Stomach (tissue), 19 donors: ENCODE measurements around the gene SPATA31A3. TPM values are rescaled to one million over a fixed set of nuclear protein-coding genes. Genes with fewer than 3 reads are reported as not detected.
"Not testable (repeated sequence)": the region's sequence is repeated elsewhere in the genome, so short reads cannot be mapped to it uniquely, and the experiment has no call there.

Source experiments
- DNase-seq, 2 donors: peaks; one replicate each; pipeline versions ENCODE4 v3.0.0 to v3.0.0-alpha.2; 2013 to 2019
- H3K27ac ChIP-seq, 5 donors: fragments of 200-600 bp in 4 of 5; sonication (generic) in 4 of 5; one replicate each; pipeline ENCODE4 v1.5.1; 2013 to 2019; ENCODE audit warnings: mild to moderate bottlenecking in 1 of 5, moderate library complexity in 1 of 5
- H3K27me3 ChIP-seq, 3 donors: fragments of 200-600 bp; sonication (generic); one replicate each; pipeline ENCODE4 v1.5.1; 2017 to 2019; ENCODE audit warnings: mixed run types in 1 of 3
- H3K36me3 ChIP-seq, 4 donors: fragments of 200-600 bp; sonication (generic); 1 replicate in 3 of 4; 2 replicates in 1 of 4; pipeline ENCODE4 v1.5.1; 2016 to 2019
- H3K4me1 ChIP-seq, 4 donors: fragments of 200-600 bp; sonication (generic); one replicate each; pipeline ENCODE4 v1.5.1; 2016 to 2019
- H3K4me3 ChIP-seq, 4 donors: fragments of 200-600 bp; sonication (generic) in 3 of 4; one replicate each; pipeline ENCODE4 v1.5.1; 2016 to 2019; ENCODE audit warnings: mild to moderate bottlenecking in 1 of 4
- H3K9me3 ChIP-seq, 4 donors: fragments of 200-600 bp; sonication (generic); one replicate each; pipeline ENCODE4 v1.5.1; 2016 to 2019
- WGBS, 5 donors: extraction: QIAGEN DNeasy Blood & Tissue Kit in 3 of 5; methylation state at CpG; one replicate each; pipeline versions ENCODE4 v1.1.5 to v1.1.7; 2013 to 2018; 5-methylcytosine and 5-hydroxymethylcytosine counted together
- intact Hi-C: fragments of 100-400 bp; cut with DNase I; formaldehyde crosslinking; loops from one replicate; pipeline ENCODE4 v1.15.1; 2023; ENCODE audit warnings: low total_unique reads
- long read RNA-seq, 10 donors: transcript quantifications; one replicate each; lab custom pipeline, GENCODE V29; 2026
- polyA plus RNA-seq, 3 donors: library from polyadenylated mRNA; stranded (reverse); fragments of 200-250 nt; gene quantifications; one replicate each; pipeline ENCODE4 v1.2.3, GENCODE V29; 2013
- small RNA-seq, 4 donors: library from RNA; depleted of rRNA; stranded (forward); fragments of <200 nt; gene quantifications; one replicate each; pipeline ENCODE3, GENCODE V24; 2016
- total RNA-seq, 5 donors: library from RNA; depleted of rRNA; stranded (reverse); fragments of >200 nt; gene quantifications; one replicate each; pipeline versions ENCODE4 v1.1.0 to v1.2.3, GENCODE V29; 2014 to 2016
- donor health status: healthy with polysubstance abuse.
- donor health status: Bipolar disorder and iron deficiency.
- donor health status: healthy.

SPATA31A3 gene
- not detected for total RNA-seq
- not detected for polyA plus RNA-seq
- long read RNA-seq, donor 1: 0 reads
- long read RNA-seq, donor 2: 0 reads
- long read RNA-seq, donor 3: 0 reads
- long read RNA-seq, donor 4: 0 reads
- long read RNA-seq, donor 5: 0 reads
- long read RNA-seq, donor 6: 0 reads
- long read RNA-seq, donor 7: 0 reads
- long read RNA-seq, donor 8: 0 reads
- long read RNA-seq, donor 9: 0 reads
- long read RNA-seq, donor 10: 0 reads

DNA sequence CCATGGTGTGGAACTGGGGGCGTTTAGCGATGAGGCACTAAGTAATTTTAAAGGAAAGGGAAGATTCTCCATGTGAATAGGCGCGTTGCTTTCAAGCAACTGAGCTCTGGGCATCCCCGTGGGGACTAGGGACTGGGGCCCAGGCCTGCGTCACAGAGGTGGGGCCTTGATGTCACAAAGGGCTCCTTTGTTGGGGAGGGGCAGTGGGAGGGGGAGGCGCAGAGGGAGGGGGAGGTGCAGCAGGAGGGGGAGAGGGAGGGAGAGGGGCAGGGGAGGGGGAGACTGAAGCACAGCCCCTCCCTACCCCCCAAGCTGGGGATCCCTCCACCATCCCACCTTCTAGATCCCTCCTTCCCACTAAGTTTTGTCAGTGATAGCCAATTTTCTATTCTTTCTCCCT lies at the start of gene SPATA31A3:
SPATA31A3 (minus strand) TSS at position 101 of the 400 bp plus-strand sequence; CDS start at position 72, 29 bp downstream.
- H3K9me3 ChIP-seq, H3K36me3 ChIP-seq, H3K27me3 ChIP-seq, H3K27ac ChIP-seq, DNase-seq, intact Hi-C loops, H3K4me1 ChIP-seq, H3K4me3 ChIP-seq: not testable (repeated sequence)
- no CpG with 5 or more reads among the region's 7 CpGs for WGBS, 5 donors

- 94 to 99% (median 95%) methylated on average over 9 to 11 of the region's 11 CpGs for WGBS, 5 donors
- H3K27ac ChIP-seq, H3K4me3 ChIP-seq, intact Hi-C loops, H3K36me3 ChIP-seq, DNase-seq, H3K27me3 ChIP-seq, H3K9me3 ChIP-seq, H3K4me1 ChIP-seq: not testable (repeated sequence)
Observed at GRCh38 chr9:66952576-66952975, 39.8 kb downstream of the SPATA31A3 start.

GRCh38 chr9:66942400-66943155 lies 49.8 kb downstream of the SPATA31A3 start:
- intact Hi-C loops, H3K27ac ChIP-seq, H3K27me3 ChIP-seq, H3K4me1 ChIP-seq, H3K4me3 ChIP-seq, H3K9me3 ChIP-seq, H3K36me3 ChIP-seq: not testable (repeated sequence)
- DNase-seq: peak in 1 of 2 donors; percentile 35
- WGBS, 5 donors: 35 to 49% (median 41%) methylated on average over 4 to 5 of the region's 5 CpGs

- H3K9me3 ChIP-seq, H3K4me1 ChIP-seq, H3K36me3 ChIP-seq, H3K27me3 ChIP-seq, DNase-seq, intact Hi-C loops, H3K27ac ChIP-seq, H3K4me3 ChIP-seq: not testable (repeated sequence)
- WGBS, 5 donors: 46 to 75% (median 56%) methylated on average over 1 of the region's 2 CpGs
Observed at GRCh38 chr9:66939878-66940830, 52.2 kb downstream of the SPATA31A3 start.

DNA sequence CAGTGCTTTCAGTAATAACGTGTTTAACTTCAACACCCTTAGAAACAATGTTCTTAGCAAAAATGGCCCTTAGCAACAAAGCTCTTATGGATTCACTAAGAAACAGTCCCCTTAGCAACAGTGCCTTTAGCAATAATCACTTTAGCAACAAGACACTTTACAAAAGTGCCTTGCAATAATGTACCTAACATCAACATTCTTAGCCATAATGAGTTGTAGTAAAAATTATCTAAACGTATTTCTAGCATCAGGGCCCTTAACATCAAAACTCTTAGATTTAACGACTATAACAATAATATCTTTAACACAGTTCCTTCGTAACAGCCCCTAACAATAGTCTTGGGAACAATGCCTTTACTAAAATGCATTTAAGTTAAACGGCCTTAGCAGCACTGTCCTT lies 54.0 kb downstream of the SPATA31A3 start:
- intact Hi-C loops, H3K36me3 ChIP-seq, H3K4me3 ChIP-seq, H3K9me3 ChIP-seq, DNase-seq, H3K4me1 ChIP-seq, H3K27ac ChIP-seq, H3K27me3 ChIP-seq: not testable (repeated sequence)
- 72 to 84% (median 81%) methylated on average over 4 to 5 of the region's 5 CpGs for WGBS, 5 donors

GRCh38 chr9:66937662-66938061 lies 54.7 kb downstream of the SPATA31A3 start:
- H3K27me3 ChIP-seq, H3K4me3 ChIP-seq, H3K27ac ChIP-seq, DNase-seq, H3K4me1 ChIP-seq, H3K36me3 ChIP-seq, H3K9me3 ChIP-seq, intact Hi-C loops: not testable (repeated sequence)
- 63 to 93% (median 90%) methylated on average over 3 of the region's 3 CpGs; no CpG with 5 or more reads in 2 of the 5 donors for WGBS, 5 donors

Small RNAs within 50 kb of the gene (small RNA-seq; reads per million reads assigned to genes)
- gene AL353770.1 (0 reads per million in 4 donors), gene AL353770.2 (0 reads per million in 4 donors)

Other genes with a start within 250 kb of the SPATA31A3 start
- gene ZNF658, start 91.8 kb downstream of the SPATA31A3 start, total RNA-seq: 10 to 100 TPM in 1 of 5 donors, 1 to 10 TPM in 4; 2.6 to 18.7 (median 4.8) TPM
- gene ZNF658, start 91.8 kb downstream of the SPATA31A3 start, polyA plus RNA-seq: 1 to 10 TPM; 1.4 to 1.9 (median 1.4) TPM